Tibial nerve (tissue), 4 donors: ENCODE measurements around the gene INO80D. TPM values are rescaled to one million over a fixed set of nuclear protein-coding genes. Genes with fewer than 3 reads are reported as not detected.

Experiments used
- DNase-seq, 2 donors: peaks; one replicate each; pipeline ENCODE4 v3.0.0-alpha.2; 2019; ENCODE audit warnings: low spot score in 2 of 2
- H3K27ac ChIP-seq, 4 donors: fragments of 200-600 bp; sonication (generic) in 3 of 4; one replicate each; pipeline ENCODE4 v1.5.1; 2017 to 2019; ENCODE audit warnings: mild to moderate bottlenecking in 1 of 4
- H3K27me3 ChIP-seq, 2 donors: fragments of 200-600 bp; sonication (generic) in 1 of 2; one replicate each; pipeline versions ENCODE4 v1.5.1 to v1.6.0; 2017 to 2019
- H3K36me3 ChIP-seq, 3 donors: fragments of 200-600 bp; sonication (generic); one replicate each; pipeline ENCODE4 v1.5.1; 2018 to 2019
- H3K4me1 ChIP-seq, 4 donors: fragments of 200-600 bp; sonication (generic) in 3 of 4; one replicate each; pipeline ENCODE4 v1.5.1; 2017 to 2019
- H3K4me3 ChIP-seq, 4 donors: fragments of 200-600 bp; sonication (generic) in 3 of 4; one replicate each; pipeline ENCODE4 v1.5.1; 2017 to 2019; ENCODE audit warnings: mild to moderate bottlenecking in 1 of 4, moderate library complexity in 1 of 4
- H3K9me3 ChIP-seq, 4 donors: fragments of 200-600 bp; sonication (generic) in 3 of 4; one replicate each; pipeline ENCODE4 v1.5.1; 2017 to 2019
- CTCF ChIP-seq, 5 experiments: fragments of 200-600 bp in 3 of 5; fragments of 450-650 bp in 2 of 5; sonication (generic) in 3 of 5; IDR thresholded peaks; one replicate each; pipeline ENCODE4 v1.5.1; 2016 to 2019; ENCODE audit warnings: antibody characterized with exemption in 5 of 5, mild to moderate bottlenecking in 3 of 5, moderate library complexity in 2 of 5
- EP300 ChIP-seq, 2 donors: sonication (generic); formaldehyde crosslinking; IDR thresholded peaks; one replicate each; pipeline ENCODE4 v1.6.1; 2017; ENCODE audit warnings: antibody characterized with exemption in 2 of 2, mild to moderate bottlenecking in 1 of 2
- POLR2A ChIP-seq, 2 donors: fragments of 450-650 bp; IDR thresholded peaks; one replicate each; pipeline ENCODE4 v1.6.1; 2017; ENCODE audit warnings: antibody characterized with exemption in 2 of 2, mild to moderate bottlenecking in 2 of 2, moderate library complexity in 2 of 2
- WGBS, 2 donors: methylation state at CpG; one replicate each; pipeline ENCODE4 v1.1.5; 2018; 5-methylcytosine and 5-hydroxymethylcytosine counted together
- total RNA-seq, 4 donors: library from RNA; depleted of rRNA; stranded (reverse); fragments of >200 nt; gene quantifications; one replicate each; pipeline ENCODE4 v1.1.0, GENCODE V29; 2016

The INO80D gene
- total RNA-seq, 4 donors from 2014 or later = 16.9 to 24.3 (median 20.6) TPM

GRCh38 chr2:206115026-206115578 lies 29.1 kb upstream of the INO80D start:
- Histone ChIP-seq H3K9me3 (peaks cover 0 to 14% (median 0%) of the 10 kb centered on the region in 4 donors), H3K36me3 (peaks cover 0 to 87% (median 0%) of the 10 kb centered on the region in 3 donors), H3K4me1 (no peaks in the 10 kb centered on the region), H3K4me3 (no peak overlapping the region), H3K27ac (no peak overlapping the region), H3K27me3 (no peaks in the 10 kb centered on the region)
- DNase-seq = no peak
- WGBS, 2 donors = 95 to 97% methylated on average over 3 of the region's 3 CpGs
- TF ChIP-seq CTCF (IDR thresholded peaks at IDR 0.05) (no peak), EP300 (IDR thresholded peaks at IDR 0.05) (no peak), POLR2A (IDR thresholded peaks at IDR 0.05) (no peak)

GRCh38 chr2:206112846-206113547 lies 27.0 kb upstream of the INO80D start:
- TF ChIP-seq POLR2A (IDR thresholded peaks at IDR 0.05) (no peak), CTCF (IDR thresholded peaks at IDR 0.05) (no peak), EP300 (IDR thresholded peaks at IDR 0.05) (no peak)
- H3K36me3 ChIP-seq = peaks cover 0 to 68% (median 0%) of the 10 kb centered on the region in 3 donors
- H3K4me3 ChIP-seq = no peak overlapping the region
- no peak for DNase-seq
- H3K9me3 ChIP-seq = peaks cover 0 to 14% (median 0%) of the 10 kb centered on the region in 4 donors
- H3K27me3 ChIP-seq = no peaks in the 10 kb centered on the region
- no peak overlapping the region for H3K27ac ChIP-seq
- WGBS, 2 donors = 91 to 92% methylated on average over 7 of the region's 7 CpGs
- no peaks in the 10 kb centered on the region for H3K4me1 ChIP-seq

GRCh38 chr2:206112108-206112507 lies 26.1 kb upstream of the INO80D start:
- no peak overlapping the region for H3K27ac ChIP-seq
- peaks cover 0 to 14% (median 0%) of the 10 kb centered on the region in 4 donors for H3K9me3 ChIP-seq
- WGBS, 2 donors = 90 to 92% methylated on average over 3 of the region's 3 CpGs
- no peak for TF ChIP-seq POLR2A (IDR thresholded peaks at IDR 0.05)
- no peak for TF ChIP-seq EP300 (IDR thresholded peaks at IDR 0.05)
- no peak for TF ChIP-seq CTCF (IDR thresholded peaks at IDR 0.05)
- DNase-seq = no peak
- no peaks in the 10 kb centered on the region for H3K27me3 ChIP-seq
- no peaks in the 10 kb centered on the region for H3K4me1 ChIP-seq
- no peak overlapping the region for H3K4me3 ChIP-seq
- H3K36me3 ChIP-seq = peaks cover 0 to 59% (median 0%) of the 10 kb centered on the region in 3 donors

- Histone ChIP-seq H3K36me3 (peaks cover 0 to 46% (median 0%) of the 10 kb centered on the region in 3 donors), H3K4me1 (no peaks in the 10 kb centered on the region), H3K27me3 (no peaks in the 10 kb centered on the region), H3K27ac (no peak overlapping the region), H3K9me3 (peaks cover 0 to 14% (median 0%) of the 10 kb centered on the region in 4 donors), H3K4me3 (no peak overlapping the region)
- TF ChIP-seq CTCF (IDR thresholded peaks at IDR 0.05) (no peak), POLR2A (IDR thresholded peaks at IDR 0.05) (no peak), EP300 (IDR thresholded peaks at IDR 0.05) (no peak)
- DNase-seq = no peak
- WGBS, 2 donors = 71 to 80% methylated on average over 7 of the region's 7 CpGs
Measured at GRCh38 chr2:206108713-206109112, 22.7 kb upstream of the INO80D start.

- no peaks in the 10 kb centered on the region for H3K4me1 ChIP-seq
- H3K9me3 ChIP-seq = no peaks in the 10 kb centered on the region
- H3K36me3 ChIP-seq = peaks cover 0 to 49% (median 0%) of the 10 kb centered on the region in 3 donors
- no peak for TF ChIP-seq CTCF (IDR thresholded peaks at IDR 0.05)
- TF ChIP-seq EP300 (IDR thresholded peaks at IDR 0.05) = no peak
- no peak for TF ChIP-seq POLR2A (IDR thresholded peaks at IDR 0.05)
- no peak for DNase-seq
- no peak overlapping the region for H3K4me3 ChIP-seq
- 93 to 95% methylated on average over 5 of the region's 5 CpGs for WGBS, 2 donors
- no peak overlapping the region for H3K27ac ChIP-seq
- H3K27me3 ChIP-seq = no peaks in the 10 kb centered on the region
Measured at GRCh38 chr2:206105541-206105940, 19.6 kb upstream of the INO80D start.
